K562 (cell line): Measurements from ENCODE around the gene ZMYND15. TPM values are rescaled to one million over a fixed set of nuclear protein-coding genes. Genes with fewer than 3 reads are reported as not detected.

Experiments
- CBFA2T2 ChIP-seq: fragments of 450-650 bp; conservative IDR thresholded peaks from 2 replicates; pipeline ENCODE4 v1.6.1; 2017; ENCODE audit warnings: mild to moderate bottlenecking
- CBFA2T3 ChIP-seq: fragments of 450-650 bp; IDR thresholded peaks from 2 replicates; pipeline ENCODE4 v1.6.1; 2017
- CCNT2 ChIP-seq: IDR thresholded peaks from 2 replicates; pipeline ENCODE4 v1.6.1; 2011; ENCODE audit warnings: borderline replicate concordance, low read depth, mild to moderate bottlenecking, moderate library complexity, mixed read lengths, low read length; ENCODE audit not compliant: insufficient read length; ENCODE audit errors: extremely low read depth
- FOXA1 ChIP-seq: fragments of 450-650 bp; IDR thresholded peaks from 2 replicates; pipeline ENCODE4 v1.6.1; 2016; ENCODE audit warnings: mild to moderate bottlenecking, borderline replicate concordance
- HDAC6 ChIP-seq: IDR thresholded peaks from 2 replicates; pipeline ENCODE4 v1.6.1; 2012; ENCODE audit warnings: low read depth, mild to moderate bottlenecking, control low read depth, inconsistent platforms, low read length, moderate library complexity
- HMG20A ChIP-seq: fragments of 450-650 bp; formaldehyde crosslinking; conservative IDR thresholded peaks from 2 replicates; pipeline ENCODE4 v1.4.0; 2020; ENCODE audit warnings: mild to moderate bottlenecking, mixed read lengths
- NCOA1 ChIP-seq: fragments of 450-650 bp; IDR thresholded peaks from 2 replicates; pipeline ENCODE4 v1.6.1; 2016; ENCODE audit warnings: low read depth
- NFIX ChIP-seq: fragments of 250-450 bp; sonication (Bioruptor Pico); IDR thresholded peaks from 2 replicates; pipeline ENCODE4 v1.4.0; 2020; ENCODE audit warnings: low read depth, mild to moderate bottlenecking, moderate library complexity
- RFX1 ChIP-seq: fragments of 450-650 bp; IDR thresholded peaks from 2 replicates; pipeline ENCODE4 v1.6.1; 2016; ENCODE audit warnings: mild to moderate bottlenecking, moderate library complexity
- SAFB ChIP-seq: fragments of 200-400 bp; formaldehyde crosslinking; IDR thresholded peaks from 2 replicates; pipeline ENCODE4 v1.6.1; 2017; ENCODE audit warnings: low read depth, low read length, borderline replicate concordance
- ZNF41 ChIP-seq: fragments of 250-450 bp; sonication (Bioruptor Pico); conservative IDR thresholded peaks from 2 replicates; pipeline ENCODE4 v1.4.0; 2020; ENCODE audit warnings: mild to moderate bottlenecking
- ZNF584 ChIP-seq: fragments of 200-800 bp; sonication (Bioruptor generic); IDR thresholded peaks from 2 replicates; pipeline ENCODE4 v1.6.1; 2016; ENCODE audit warnings: low read depth, mild to moderate bottlenecking, missing genetic modification characterization, missing compliant biosample characterization
- ZNF785 ChIP-seq: fragments of 250-450 bp; sonication (Bioruptor Pico); IDR thresholded peaks from 2 replicates; pipeline ENCODE4 v1.4.0; 2020; ENCODE audit warnings: mild to moderate bottlenecking
- ZZZ3 ChIP-seq: fragments of 450-650 bp; IDR thresholded peaks from 2 replicates; pipeline ENCODE4 v1.6.1; 2016; ENCODE audit warnings: antibody characterized with exemption, mild to moderate bottlenecking, moderate library complexity
- polyA plus RNA-seq, 8 experiments: library from polyadenylated mRNA; depleted of rRNA in 4 of 8; stranded (reverse) in 5 of 8; unstranded in 3 of 8; fragments of >200 nt; fragmentation: Nextera tagmentation in 2 of 8; fragmentation: Illumina TruSeq in 1 of 8; extraction: Ambion mirVana in 2 of 8; extraction: Trizol in 1 of 8; gene quantifications; 2 replicates each; pipeline versions ENCODE4 v1.2.1 to v1.2.3, GENCODE V29; 2011 to 2014; ENCODE audit warnings: inconsistent platforms in 1 of 8, missing spikeins in 1 of 8
- total RNA-seq, 7 experiments: library from RNA; depleted of rRNA in 6 of 7; stranded (reverse); fragments of >200 nt in 6 of 7; fragmentation: Illumina TruSeq in 2 of 7; extraction: Trizol in 2 of 7; gene quantifications; 2 replicates each; pipeline versions ENCODE4 v1.2.1 to v1.2.3, GENCODE V29; 2011 to 2021; ENCODE audit warnings: low replicate concordance in 1 of 7
- TF ChIP-seq, protein P1 (sequence below): fragments of 200-800 bp; sonication (Bioruptor generic); IDR thresholded peaks from 2 replicates; pipeline ENCODE4 v1.6.1; 2017; ENCODE audit warnings: missing genetic modification characterization, missing compliant biosample characterization
- TF ChIP-seq, protein P2 (sequence below): IDR thresholded peaks from 2 replicates; pipeline ENCODE4 v1.6.1; 2011; ENCODE audit not compliant: insufficient read length; ENCODE audit errors: extremely low read depth
- TF ChIP-seq, protein P3 (sequence below), 2 experiments: fragments of 450-650 bp; conservative IDR thresholded peaks; 2 replicates each; pipeline ENCODE4 v1.6.1; 2017; ENCODE audit warnings: mild to moderate bottlenecking in 2 of 2, moderate library complexity in 2 of 2
- TF ChIP-seq, protein P4 (sequence below): fragments of 250-450 bp; sonication (Bioruptor Pico); IDR thresholded peaks from 2 replicates; pipeline ENCODE4 v1.5.1; 2021; ENCODE audit warnings: mild to moderate bottlenecking

The ZMYND15 gene
- total and polyA plus RNA-seq, 9 of the 15 experiments (the other 6 are each of a cell fraction or from before 2014, with no cell fraction given): 0.09 TPM; not detected in 8

DNA sequence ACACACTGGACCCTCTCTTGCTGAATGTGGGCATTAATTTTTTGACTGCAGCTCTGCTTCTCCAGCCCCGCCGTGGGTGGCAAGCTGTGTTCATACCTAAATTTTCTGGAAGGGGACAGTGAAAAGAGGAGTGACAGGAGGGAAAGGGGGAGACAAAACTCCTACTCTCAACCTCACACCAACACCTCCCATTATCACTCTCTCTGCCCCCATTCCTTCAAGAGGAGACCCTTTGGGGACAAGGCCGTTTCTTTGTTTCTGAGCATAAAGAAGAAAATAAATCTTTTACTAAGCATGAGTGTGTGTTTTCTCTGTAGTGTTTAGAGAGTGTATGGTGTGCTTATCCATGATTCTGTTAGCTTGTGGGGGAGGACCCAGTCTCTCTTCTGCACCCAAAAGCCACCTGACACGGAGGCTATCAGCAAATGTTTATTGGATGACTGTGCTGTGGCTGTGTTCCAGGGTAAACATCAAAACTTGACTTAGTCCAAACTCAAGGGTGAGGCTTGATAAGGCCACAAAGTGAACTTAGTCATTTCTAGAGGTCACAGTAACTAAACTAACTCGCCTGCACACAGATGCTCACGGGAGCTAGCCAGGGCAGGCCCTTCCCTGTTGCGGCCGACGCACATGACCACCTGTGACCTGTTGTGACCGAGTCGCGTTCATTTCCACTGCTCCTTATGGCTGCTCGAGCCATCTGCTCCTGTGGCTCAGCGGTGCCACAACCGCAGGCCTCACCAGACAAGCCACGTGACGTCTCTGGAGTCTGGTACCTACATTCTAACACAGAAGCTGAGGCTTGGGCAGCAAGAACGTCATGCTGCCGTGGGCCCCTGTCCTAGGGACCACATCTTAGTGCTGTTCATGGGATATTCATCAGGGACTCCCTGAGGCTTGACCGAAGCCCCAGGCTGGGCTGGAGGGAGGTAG, 18.2 kb upstream of the ZMYND15 start (continued):
- no peak for TF ChIP-seq HMG20A (CRISPR knock-in tag)
- TF ChIP-seq CCNT2: peak; percentile 85
- TF ChIP-seq NCOA1: peak; percentile 44; the same call in 1 of the 2 replicates
- TF ChIP-seq ZNF785 (CRISPR knock-in tag): no peak
- TF ChIP-seq CBFA2T3: peak; percentile 93
- no peak for TF ChIP-seq RFX1
- TF ChIP-seq CBFA2T2: peak; percentile 89
- TF ChIP-seq, protein P1, sequence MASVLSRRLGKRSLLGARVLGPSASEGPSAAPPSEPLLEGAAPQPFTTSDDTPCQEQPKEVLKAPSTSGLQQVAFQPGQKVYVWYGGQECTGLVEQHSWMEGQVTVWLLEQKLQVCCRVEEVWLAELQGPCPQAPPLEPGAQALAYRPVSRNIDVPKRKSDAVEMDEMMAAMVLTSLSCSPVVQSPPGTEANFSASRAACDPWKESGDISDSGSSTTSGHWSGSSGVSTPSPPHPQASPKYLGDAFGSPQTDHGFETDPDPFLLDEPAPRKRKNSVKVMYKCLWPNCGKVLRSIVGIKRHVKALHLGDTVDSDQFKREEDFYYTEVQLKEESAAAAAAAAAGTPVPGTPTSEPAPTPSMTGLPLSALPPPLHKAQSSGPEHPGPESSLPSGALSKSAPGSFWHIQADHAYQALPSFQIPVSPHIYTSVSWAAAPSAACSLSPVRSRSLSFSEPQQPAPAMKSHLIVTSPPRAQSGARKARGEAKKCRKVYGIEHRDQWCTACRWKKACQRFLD: peak; percentile 66
- TF ChIP-seq, protein P2, sequence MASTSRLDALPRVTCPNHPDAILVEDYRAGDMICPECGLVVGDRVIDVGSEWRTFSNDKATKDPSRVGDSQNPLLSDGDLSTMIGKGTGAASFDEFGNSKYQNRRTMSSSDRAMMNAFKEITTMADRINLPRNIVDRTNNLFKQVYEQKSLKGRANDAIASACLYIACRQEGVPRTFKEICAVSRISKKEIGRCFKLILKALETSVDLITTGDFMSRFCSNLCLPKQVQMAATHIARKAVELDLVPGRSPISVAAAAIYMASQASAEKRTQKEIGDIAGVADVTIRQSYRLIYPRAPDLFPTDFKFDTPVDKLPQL: no peak
- TF ChIP-seq ZNF41: no peak
- TF ChIP-seq HDAC6: no peak
- no peak for TF ChIP-seq SAFB
- TF ChIP-seq ZNF584 (CRISPR knock-in tag): peak; percentile 40; the same call in 1 of the 2 replicates
- TF ChIP-seq, protein P3, sequence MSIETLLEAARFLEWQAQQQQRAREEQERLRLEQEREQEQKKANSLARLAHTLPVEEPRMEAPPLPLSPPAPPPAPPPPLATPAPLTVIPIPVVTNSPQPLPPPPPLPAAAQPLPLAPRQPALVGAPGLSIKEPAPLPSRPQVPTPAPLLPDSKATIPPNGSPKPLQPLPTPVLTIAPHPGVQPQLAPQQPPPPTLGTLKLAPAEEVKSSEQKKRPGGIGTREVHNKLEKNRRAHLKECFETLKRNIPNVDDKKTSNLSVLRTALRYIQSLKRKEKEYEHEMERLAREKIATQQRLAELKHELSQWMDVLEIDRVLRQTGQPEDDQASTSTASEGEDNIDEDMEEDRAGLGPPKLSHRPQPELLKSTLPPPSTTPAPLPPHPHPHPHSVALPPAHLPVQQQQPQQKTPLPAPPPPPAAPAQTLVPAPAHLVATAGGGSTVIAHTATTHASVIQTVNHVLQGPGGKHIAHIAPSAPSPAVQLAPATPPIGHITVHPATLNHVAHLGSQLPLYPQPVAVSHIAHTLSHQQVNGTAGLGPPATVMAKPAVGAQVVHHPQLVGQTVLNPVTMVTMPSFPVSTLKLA (conservative IDR thresholded peaks at IDR 0.05): peak in 1 of 2 experiments; percentile 70; a peak in 2 of 4 replicates
- no peak for TF ChIP-seq NFIX (CRISPR knock-in tag)
- TF ChIP-seq, protein P4, sequence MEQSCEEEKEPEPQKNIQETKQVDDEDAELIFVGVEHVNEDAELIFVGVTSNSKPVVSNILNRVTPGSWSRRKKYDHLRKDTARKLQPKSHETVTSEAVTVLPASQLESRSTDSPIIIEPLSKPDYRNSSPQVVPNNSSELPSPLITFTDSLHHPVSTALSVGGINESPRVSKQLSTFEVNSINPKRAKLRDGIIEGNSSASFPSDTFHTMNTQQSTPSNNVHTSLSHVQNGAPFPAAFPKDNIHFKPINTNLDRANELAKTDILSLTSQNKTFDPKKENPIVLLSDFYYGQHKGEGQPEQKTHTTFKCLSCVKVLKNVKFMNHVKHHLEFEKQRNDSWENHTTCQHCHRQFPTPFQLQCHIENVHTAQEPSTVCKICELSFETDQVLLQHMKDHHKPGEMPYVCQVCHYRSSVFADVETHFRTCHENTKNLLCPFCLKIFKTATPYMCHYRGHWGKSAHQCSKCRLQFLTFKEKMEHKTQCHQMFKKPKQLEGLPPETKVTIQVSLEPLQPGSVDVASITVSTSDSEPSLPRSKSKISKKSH (CRISPR knock-in tag): no peak
- no peak for TF ChIP-seq FOXA1
- no peak for TF ChIP-seq ZZZ3
